Glutamatergic neuron (in vitro differentiated cells): ENCODE results near the gene NGEF. TPM values are rescaled to one million over a fixed set of nuclear protein-coding genes. Genes with fewer than 3 reads are reported as not detected.
A peak's percentile ranks its signal among the peaks of the same experiment; 100 is the strongest.

Source experiments
- DNase-seq: peaks from one replicate; pipeline ENCODE4 v3.0.0; 2022
- H3K27ac Mint-ChIP-seq: one replicate; pipeline ENCODE4 v1.8.0; 2020; ENCODE audit warnings: mild to moderate bottlenecking, mixed read lengths, inconsistent platforms; ENCODE audit not compliant: unreplicated experiment
- H3K27me3 Mint-ChIP-seq: one replicate; pipeline ENCODE4 v1.8.0; 2020; ENCODE audit warnings: mild to moderate bottlenecking, moderate library complexity, mixed read lengths, inconsistent platforms; ENCODE audit not compliant: unreplicated experiment
- H3K36me3 Mint-ChIP-seq: one replicate; pipeline ENCODE4 v1.8.0; 2020; ENCODE audit warnings: mild to moderate bottlenecking, mixed read lengths, inconsistent platforms; ENCODE audit not compliant: unreplicated experiment
- H3K4me1 Mint-ChIP-seq: one replicate; pipeline ENCODE4 v1.8.0; 2020; ENCODE audit warnings: mild to moderate bottlenecking, low read depth, mixed read lengths, inconsistent platforms; ENCODE audit not compliant: unreplicated experiment
- H3K4me3 Mint-ChIP-seq: one replicate; pipeline ENCODE4 v1.8.0; 2020; ENCODE audit warnings: mild to moderate bottlenecking, mixed read lengths, inconsistent platforms; ENCODE audit not compliant: unreplicated experiment
- H3K9me3 Mint-ChIP-seq: one replicate; pipeline ENCODE4 v1.8.0; 2020; ENCODE audit warnings: mild to moderate bottlenecking, moderate library complexity, mixed read lengths, inconsistent platforms; ENCODE audit not compliant: unreplicated experiment
- CTCF ChIP-seq: fragments of 200-600 bp; sonication (generic); IDR thresholded peaks from one replicate; pipeline ENCODE4 v1.5.0; 2021; ENCODE audit not compliant: partially characterized antibody, unreplicated experiment
- total RNA-seq: library from RNA; stranded (reverse); fragmentation: NEBNext Ultra II Directional; extraction: Animal tissue kit (Norgen Biotek cat#: 25700); gene quantifications from one replicate; pipeline ENCODE4 v1.2.1, GENCODE V29; 2021; ENCODE audit not compliant: unreplicated experiment

NGEF gene
- total RNA-seq, 1 donor from 2014 or later: 7.2 TPM

GRCh38 chr2:232836934-232837333 lies 176.1 kb downstream of the NGEF start:
- Mint-ChIP-seq H3K27me3 (peaks cover 6% of the 10 kb centered on the region), H3K36me3 (no peaks in the 10 kb centered on the region), H3K9me3 (peaks cover 2% of the 10 kb centered on the region), H3K27ac (no peak overlapping the region), H3K4me3 (no peak overlapping the region), H3K4me1 (peaks cover 8% of the 10 kb centered on the region)
- no peak for DNase-seq
- TF ChIP-seq CTCF: no peak

GRCh38 chr2:232835687-232836208 lies 177.3 kb downstream of the NGEF start:
- H3K36me3 Mint-ChIP-seq: no peaks in the 10 kb centered on the region
- DNase-seq: no peak
- no peak for TF ChIP-seq CTCF
- H3K27ac Mint-ChIP-seq: peak overlapping the region; percentile 88
- H3K4me1 Mint-ChIP-seq: peaks cover 8% of the 10 kb centered on the region
- peaks cover 2% of the 10 kb centered on the region for H3K9me3 Mint-ChIP-seq
- H3K4me3 Mint-ChIP-seq: no peak overlapping the region
- H3K27me3 Mint-ChIP-seq: peaks cover 7% of the 10 kb centered on the region

GRCh38 chr2:232833830-232834229 lies 179.2 kb downstream of the NGEF start:
- no peak overlapping the region for H3K27ac Mint-ChIP-seq
- H3K4me3 Mint-ChIP-seq: no peak overlapping the region
- H3K36me3 Mint-ChIP-seq: no peaks in the 10 kb centered on the region
- no peak for TF ChIP-seq CTCF
- no peak for DNase-seq
- H3K9me3 Mint-ChIP-seq: peaks cover 2% of the 10 kb centered on the region
- peaks cover 7% of the 10 kb centered on the region for H3K27me3 Mint-ChIP-seq
- peaks cover 8% of the 10 kb centered on the region for H3K4me1 Mint-ChIP-seq

- peaks cover 2% of the 10 kb centered on the region for H3K9me3 Mint-ChIP-seq
- no peaks in the 10 kb centered on the region for H3K36me3 Mint-ChIP-seq
- no peak for DNase-seq
Measured at GRCh38 chr2:232831496-232831895, 181.6 kb downstream of the NGEF start.

More at GRCh38 chr2:232831496-232831895, 181.6 kb downstream of the NGEF start:
- Mint-ChIP-seq H3K4me1 (peaks cover 6% of the 10 kb centered on the region), H3K4me3 (no peak overlapping the region), H3K27me3 (peaks cover 7% of the 10 kb centered on the region), H3K27ac (no peak overlapping the region)
- no peak for TF ChIP-seq CTCF
